Fibroblast of skin of left quadriceps (primary cell): Measurements from ENCODE around the gene HAND1.

Experiments used
- DNase-seq, 2 experiments: peaks; one replicate each; pipeline ENCODE4 v3.0.0-alpha.2; 2013; ENCODE audit warnings: low read depth in 2 of 2

Gene HAND1

DNA sequence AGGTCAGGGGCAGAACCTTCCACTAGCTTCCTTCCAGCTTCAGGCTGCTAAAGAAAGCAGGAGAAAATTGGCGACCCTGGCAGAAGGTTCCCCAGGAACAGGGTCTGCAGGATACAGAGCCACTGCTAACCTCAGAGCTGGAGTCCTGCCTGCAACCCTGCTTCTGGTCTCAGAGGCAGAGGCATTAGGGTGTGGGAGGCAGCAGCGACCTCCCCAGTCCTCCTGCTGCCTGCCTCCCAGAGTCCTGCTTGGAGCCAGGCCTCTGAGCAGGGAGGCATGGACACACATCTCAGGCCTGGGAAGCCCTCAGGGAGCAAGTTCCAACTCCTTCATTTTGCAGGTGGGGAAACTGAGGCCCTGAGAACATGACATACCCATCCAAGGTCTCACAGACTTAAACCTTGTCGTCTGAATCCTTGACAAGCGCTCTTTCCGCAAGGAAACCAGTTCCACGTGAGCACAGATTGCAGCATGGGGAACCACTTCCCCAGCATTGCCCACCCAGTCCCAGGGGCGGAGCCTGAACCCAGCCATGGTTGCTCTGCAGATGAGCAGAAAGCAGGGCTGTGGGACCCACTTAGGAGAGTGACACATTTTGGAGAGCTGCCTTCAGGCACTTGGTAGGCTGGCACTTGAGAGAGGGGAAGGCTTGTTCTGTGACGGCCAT lies 28.2 kb upstream of the HAND1 start:
- DNase-seq: no peak

DNA sequence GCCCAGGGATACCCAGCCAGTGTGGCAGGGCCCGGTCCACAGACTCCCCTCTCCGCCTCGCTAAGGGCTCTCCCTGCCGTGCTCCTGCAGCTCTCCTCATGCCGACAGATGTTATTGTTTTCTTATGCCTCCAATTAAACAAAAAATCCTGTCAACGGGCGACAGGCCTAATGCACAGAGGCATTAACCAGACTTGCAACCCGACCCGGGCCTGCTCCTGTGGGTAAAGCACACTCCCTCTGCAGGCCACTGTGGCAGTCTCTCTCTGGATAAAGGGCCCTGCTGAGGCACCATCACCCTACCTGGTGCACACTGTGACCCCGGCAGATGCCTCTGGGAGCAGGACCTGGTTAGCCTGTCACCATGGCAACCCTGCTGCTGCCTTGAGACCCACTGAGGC lies 27.5 kb upstream of the HAND1 start:
- no peak for DNase-seq

DNA sequence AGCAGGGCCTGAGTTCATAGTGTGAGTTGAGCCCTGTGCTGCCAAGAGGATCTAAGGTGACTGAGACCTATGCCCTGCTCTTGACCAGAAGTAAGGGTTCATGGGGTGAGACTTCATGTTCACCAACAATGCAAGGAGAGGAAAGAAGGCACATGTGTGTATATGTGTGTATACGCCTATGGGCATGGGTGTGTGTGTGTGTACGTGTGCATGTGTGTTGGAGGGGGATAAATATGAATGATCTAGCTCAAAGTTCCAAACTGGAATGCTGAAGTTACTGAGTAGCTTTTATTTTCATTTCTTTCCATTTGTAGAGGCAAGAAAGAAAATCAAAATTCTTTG lies 25.6 kb upstream of the HAND1 start:
- no peak for DNase-seq

DNA sequence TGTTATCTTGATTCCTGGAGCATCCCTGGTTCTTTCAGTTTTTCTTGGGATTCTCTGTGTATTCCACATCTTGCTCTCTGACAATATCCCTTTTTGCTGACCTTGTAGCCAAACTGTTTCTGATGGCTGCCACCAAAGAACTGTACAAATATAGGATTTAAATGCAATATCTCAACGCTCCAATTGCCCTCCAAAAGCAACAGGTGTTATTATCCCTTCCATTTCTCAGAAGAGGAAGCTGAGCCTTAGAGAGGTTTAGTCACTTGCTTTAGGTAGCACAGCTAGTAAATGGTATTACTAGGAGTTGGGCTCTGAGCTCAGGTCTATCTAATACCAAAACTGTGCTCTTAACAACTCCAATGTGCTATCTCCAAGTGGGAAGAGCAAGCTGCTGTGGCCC lies 24.2 kb upstream of the HAND1 start:
- DNase-seq: no peak

DNA sequence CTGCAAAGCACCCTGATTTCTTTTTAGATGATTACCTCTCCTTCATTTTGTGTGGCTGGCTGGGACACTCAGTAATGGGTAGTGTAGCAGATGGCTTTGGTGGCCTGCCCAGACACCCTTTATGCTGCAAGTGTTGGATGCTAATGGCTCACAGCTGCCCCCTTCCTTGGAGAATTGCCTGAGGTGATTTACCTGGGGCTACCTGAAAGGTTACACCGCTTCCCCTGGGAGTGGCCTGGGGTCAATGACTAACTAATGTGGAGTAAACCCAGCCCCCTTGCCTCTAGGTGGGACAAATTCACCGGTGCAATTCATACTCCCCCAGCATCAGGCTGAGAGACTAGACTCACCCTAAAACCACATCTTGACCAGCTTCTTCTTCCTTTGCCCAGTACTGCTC lies 23.5 kb upstream of the HAND1 start:
- DNase-seq: no peak

DNA sequence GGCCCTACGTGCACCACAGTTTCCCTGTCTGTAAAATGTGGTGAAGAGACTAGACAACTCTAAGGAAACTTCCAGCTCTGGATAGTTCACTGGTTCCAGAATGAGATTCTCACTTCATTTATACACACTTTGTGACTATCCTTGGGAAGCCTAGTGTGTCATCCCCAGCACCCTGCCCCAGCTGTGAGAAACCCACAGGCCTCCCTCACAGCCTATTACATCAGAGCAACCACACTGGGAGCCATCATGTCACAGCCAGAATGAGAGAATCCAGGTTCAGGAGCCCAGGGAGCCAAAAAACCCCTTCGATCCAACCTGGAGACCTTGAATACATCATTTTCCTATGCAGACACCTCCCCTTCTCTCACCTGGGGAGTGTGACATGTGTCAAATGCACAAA lies 21.0 kb upstream of the HAND1 start:
- no peak for DNase-seq

DNA sequence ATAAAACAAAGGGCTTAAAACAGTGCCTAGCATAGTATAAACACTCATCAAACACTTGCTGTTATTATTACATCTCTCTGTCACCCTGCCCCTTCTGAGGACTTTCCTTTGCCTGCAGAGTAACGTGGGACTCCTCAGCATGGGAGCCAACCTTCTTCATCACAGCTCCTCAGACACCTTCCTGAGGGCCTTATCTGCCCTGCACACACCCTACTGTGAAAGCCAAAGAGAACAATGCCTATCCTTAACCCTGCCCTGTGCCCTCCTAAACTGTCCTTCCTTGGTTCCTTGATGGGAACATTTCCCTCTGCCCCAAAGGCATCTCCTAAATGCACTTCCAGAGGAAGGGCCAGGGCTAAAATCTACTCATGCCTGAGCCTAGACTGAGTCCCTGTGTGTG lies 20.6 kb upstream of the HAND1 start:
- no peak for DNase-seq

DNA sequence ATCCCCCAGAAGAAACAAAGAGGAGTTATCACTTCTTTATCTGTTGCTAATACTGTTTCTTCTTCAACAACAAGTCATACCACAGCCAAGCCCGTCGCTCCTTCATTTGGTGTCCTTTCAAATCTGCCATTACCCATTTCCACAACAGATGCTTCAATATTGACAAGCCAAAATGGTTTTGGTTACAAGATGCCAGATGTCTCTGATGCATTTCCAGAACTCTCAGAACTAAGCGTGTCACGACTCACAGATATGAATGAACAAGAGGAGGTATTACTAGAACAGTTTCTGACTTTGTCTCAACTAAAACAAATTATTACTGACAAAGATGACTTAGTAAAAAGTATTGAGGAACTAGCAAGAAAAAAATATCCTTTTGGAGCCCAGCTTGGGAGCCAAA lies 16.0 kb upstream of the HAND1 start:
- DNase-seq: no peak

DNA sequence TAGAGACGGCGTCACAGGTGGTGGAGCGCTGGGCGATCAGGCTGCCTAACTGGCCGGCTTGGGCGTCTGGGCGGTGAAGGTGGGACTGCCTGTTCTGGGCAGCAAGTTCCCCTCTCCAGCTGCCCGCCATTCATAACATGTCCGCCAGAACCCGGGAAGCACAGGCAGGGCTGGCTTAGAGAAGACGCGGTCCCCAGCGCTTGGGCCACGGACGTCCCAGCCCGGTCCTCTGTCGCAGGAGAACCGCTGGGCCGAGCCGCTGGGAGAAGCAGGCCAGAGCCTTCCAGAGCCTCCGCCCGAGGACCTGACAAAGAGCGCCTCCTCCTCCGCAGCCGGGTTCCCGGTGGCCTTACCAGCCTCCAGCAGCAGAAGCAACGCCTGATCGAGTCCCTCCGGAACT lies 15.2 kb upstream of the HAND1 start:
- DNase-seq: no peak

DNA sequence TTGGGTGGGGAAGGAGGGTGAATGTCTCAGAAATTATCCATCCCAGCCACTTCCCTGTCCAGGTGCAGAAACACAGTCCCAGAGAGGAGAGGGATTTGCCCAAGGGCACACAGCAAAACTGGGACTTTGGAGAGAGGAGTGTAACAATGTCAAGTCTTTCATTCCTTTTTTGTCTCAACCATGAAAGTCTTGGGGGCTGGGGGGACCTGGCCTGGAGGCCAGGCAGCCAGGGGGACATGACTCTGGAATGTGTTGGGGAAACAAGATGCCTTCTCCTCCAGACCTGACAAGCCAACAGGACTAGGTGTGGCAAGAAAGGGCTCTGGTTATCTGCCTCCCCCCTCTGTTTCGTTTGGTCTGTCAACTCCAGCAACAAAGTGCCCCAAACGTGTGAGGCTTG lies 13.9 kb upstream of the HAND1 start:
- no peak for DNase-seq

DNA sequence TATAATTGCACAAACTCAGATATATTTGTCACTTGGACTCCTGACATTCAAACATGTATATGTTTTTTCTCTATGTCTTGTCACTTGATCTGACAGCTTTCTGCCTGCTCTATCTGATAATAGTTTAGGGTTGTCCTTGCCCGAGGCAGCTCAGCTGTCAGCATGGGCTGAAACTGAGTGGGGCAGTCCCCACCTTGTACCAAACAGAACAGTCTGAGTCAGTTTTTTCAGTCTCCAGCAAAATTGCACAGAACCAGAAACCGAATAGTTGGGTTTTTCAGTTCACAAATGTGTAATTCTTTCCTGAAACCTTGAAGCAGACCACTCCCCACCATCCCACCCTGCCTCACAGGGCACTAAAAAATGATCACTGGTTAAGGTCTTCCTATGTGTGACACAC lies 9.5 kb upstream of the HAND1 start:
- DNase-seq: no peak

DNA sequence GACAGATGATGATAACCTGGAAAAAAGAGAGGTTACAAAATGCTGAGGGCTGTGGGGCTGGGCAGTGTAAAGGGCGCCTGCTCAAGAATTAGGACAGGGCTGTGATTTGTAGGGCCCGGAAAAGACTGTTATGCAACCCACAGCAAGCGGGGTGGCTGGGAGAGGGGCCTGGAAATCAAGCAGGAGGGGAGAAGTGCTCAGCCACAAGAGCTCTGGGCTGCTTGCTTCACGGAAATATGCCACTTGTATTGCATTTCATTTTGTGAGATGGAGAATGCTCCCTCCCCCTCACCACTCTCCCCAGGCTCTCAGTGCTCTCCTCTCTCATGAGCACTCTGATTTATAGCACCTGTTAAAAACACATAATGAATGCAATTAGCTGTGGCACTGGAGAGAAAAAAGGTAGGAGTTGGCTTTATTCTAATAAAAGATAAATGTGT lies 8.4 kb upstream of the HAND1 start:
- DNase-seq: no peak

DNA sequence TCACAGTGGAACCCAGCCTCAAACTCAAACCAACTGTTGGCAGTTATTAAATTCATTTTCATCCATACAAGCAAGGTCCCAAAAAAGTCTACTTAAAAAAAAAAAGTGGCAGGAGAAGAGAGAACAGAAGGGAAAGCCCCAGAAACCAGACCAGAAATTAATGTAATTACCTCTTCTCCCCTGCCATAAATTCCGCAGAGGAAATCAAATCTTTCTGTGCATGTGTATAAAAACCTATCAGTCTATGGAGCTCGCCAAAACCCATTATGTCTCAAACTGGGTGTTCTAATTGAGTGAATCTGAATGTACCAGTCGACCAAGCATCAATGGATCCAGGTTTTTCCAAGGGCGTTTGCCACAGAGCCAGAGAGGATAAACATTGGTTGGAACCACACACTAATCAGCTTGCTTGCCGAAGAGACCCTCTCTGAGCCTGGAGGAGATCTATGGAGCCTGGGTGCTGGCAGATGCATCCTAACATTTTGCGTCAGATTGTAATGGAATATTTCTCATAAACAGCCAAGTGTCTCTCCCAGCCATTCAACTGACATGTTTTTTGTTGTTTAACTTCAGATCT lies 7.9 kb upstream of the HAND1 start:
- no peak for DNase-seq

DNA sequence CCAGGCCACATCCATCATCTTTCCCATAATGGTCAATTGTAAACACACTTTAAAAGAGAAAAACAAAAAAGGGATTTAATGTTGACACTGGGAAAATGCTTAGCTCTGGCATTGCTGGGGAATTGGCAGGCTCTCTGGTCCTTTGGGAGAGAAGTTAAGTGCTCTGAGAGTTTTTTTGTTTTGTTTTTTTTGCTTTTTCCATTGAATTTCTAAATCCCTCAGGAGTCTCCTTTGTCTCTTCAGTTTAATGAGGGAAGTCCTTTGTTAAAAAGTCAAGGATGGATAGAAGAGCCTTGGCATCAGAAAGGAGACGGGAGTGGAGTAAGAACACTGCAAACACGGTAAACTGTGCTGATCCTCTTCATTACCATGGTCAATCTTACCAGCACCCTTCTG lies 7.1 kb upstream of the HAND1 start:
- no peak for DNase-seq

DNA sequence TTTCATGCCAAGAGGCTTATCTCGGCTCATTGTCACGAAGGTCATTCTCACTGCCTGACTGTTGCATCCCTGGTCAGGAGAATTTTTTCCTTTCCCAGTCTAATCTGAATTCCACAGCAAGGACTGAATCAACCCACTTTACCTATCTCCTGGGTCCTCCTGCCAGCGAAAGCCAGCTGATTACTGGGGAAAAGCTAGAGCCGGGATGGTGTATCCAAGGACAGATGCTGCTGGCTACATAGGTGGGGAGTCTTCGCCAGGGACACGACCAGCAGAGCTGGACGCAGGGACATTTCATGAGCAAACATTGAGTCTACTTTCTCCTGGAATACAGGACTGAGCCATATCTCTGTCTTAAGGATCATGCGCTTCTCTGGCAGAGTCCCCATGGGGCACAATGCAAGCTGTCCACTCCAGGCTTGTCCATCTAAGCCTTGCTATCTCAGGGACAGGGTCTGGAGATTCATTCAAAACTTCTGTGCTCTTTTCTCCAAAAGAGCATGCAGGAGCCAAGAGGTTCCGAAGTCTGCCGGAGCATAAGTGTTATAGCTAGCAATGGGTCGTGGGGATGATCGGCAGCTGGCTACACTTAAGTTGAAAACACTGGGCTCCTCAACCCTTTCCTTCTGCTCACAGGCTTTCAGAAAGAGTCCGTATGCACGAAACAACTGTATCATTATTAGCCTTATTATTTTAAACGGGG lies 6.5 kb upstream of the HAND1 start:
- DNase-seq: no peak

DNA sequence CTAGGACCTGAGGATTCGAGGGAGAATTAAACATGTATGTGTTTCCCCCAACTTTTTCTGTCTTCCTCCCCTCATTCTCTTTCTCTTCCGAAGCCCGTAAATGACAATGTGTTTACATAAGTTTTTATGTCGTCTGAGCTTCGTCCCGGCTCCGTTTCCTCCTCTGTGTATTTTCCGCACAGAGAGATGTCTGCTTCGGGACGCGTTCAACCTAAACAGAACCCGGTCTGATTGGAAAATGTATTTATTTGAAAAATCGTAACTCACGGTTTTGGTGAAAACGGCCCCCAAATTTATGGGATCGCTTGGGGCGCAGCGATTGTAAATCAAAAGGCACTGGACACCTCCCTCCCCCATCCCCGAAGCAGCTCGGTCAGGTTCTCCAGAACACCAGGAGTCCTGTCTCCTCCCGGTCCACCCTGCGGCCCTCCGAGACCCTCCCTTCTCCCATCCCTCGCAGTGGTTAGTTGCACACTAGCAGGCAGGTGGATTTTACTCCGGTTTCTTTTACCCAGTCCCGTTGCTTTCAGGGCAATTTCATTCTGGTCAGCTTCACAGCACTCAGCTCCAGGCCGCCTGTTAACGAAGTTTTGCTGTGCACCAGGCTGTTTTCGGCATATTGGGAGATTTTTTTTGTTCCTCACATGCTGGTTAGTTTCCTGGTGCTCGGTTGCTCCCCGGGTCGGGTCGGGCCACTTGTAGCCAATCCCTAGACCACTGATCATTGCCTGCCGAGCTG lies 5.8 kb upstream of the HAND1 start:
- DNase-seq: no peak

DNA sequence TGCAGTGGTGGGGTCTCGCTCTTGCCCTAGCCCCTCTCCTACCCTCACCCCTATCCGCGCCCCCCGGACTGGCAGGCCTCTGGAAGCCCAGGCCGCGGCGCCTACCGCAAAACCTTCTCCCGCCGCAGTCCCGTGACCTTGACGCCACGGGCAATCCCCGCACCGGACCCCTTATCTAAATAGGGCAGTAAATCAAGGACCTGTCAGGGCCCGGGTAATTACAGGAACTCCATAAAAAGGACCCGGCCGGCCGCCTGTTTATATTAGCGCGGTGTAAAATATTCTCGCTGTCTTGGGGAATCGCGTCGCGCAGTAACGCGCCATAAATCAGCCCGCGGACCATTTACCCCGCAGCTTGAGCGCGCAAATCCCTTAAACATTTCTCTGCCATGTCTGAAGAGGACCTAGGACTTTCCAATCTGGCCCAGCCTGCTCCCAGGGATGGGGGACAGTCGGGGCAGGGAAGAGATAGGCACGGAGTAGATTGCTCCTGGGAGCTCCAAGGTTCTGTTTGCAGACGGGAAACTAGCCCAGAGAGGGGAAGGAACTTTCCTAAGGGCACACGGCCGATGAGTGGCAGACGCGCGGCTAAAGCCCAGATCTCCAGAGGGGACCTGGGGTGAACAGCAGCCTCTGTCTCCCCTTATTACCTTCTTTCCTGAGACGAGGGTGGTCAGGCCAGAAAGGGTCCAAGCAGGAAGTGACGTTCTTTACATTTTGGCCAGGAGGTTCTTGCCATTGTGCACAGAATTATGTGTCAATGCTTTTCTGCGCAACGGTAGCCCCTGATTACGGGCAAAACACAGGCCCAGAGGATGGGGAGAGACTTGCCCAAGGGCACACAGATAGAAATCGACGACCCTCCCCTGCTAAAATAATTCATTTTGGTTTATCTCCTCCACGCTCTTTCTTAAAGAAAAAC lies 4.8 kb upstream of the HAND1 start:
- DNase-seq: no peak

DNA sequence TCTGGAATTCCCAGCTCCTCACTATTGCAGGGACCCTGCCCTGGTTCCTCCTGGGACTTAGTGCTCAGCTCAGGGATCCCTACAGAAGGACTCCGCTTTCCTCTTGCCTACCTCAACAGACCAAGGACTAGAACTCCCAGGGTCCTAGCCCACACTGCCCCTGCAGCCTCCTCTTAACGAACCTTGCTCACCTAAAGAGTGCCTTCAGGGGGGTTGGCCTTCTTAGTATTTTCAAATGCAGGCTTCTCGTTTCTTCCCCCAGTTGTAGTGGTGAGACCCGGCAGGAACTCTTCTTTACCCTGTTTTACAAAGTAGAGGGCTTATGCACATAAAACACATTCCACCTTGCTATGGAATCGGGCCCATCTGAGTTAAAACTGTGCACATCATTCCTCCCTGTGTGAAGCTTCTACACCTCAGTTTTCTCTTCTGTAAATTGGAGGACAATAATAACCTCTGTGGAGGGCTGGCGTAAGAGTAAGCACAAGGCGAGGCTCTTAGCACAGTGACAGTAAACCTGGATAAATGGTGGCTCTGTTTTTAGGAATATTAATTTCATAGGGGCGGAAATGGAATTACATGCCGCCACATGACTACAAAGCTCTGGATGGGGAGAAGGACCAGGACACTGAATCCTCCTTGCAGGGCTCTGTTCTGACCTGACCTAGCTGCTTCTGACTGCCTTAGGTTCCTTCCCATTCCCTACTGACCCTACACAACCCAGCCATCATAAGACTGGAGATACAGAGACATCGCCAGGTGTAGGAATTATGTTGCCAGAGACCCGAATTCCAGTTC lies 3.8 kb upstream of the HAND1 start:
- DNase-seq: no peak

DNA sequence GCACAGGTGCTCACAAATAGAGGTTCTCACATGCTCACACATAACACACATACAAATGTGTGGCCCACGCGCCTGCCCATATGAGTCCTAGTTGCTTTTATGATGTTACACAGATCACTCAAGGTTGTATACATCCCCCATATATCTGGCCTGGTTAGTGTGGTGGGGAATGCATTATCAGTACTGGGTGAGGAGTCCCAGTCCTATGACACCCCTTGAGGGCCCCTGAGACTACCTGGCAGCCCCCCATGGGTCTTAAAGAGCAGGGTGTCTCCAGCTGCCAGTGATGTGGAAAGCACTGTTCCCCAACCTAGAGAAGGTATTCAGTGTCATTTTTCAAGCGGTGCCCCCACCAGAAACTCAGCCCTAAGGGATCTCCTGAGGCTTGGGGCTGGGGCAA lies 2.8 kb upstream of the HAND1 start:
- DNase-seq: no peak

DNA sequence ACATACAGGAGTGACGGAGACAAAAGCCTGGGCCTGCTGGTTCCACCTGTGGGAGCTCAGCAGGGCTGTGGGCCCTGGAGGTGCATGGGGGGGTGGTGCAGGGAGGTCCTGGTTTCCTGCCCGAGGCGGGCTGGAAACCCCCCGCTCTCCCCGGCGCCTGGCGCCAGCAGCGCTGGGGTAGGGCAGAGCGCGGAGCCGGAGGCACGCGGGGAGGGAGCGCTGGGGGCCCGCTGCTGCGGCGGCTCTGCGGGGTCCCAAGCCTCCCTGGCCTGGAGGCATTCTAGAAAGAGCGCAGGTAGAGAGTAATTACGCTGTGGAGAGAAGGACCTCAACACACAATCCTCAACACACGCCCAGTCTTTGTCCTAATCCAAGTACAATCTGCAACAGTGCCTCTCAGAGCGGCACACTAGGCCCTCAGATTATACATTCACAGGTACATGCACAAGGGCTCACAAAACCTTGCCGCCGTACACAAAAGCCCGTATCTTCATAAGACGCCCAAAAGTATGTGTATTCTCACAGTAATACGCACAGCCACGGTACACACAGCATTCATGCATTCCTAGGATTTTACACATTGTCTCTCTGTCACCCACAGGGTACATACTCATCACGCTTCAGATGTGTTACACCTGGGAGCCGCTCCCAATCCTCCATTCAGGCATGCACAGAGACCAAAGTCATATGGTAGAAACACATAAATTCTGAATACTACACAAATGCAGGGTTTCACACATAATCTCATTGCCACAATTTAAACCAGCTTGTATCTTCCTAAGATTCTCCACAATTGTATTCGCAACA lies 2.1 kb upstream of the HAND1 start:
- DNase-seq: no peak
